Fibroblast of skin of right biceps (primary cell): ENCODE results near the gene KLHDC2.
"Not testable (repeated sequence)": the region's sequence is repeated elsewhere in the genome, so short reads cannot be mapped to it uniquely, and the experiment has no call there.

Experiments used
- DNase-seq: peaks from one replicate; pipeline ENCODE4 v3.0.0-alpha.2; 2013

Gene KLHDC2, protein sequence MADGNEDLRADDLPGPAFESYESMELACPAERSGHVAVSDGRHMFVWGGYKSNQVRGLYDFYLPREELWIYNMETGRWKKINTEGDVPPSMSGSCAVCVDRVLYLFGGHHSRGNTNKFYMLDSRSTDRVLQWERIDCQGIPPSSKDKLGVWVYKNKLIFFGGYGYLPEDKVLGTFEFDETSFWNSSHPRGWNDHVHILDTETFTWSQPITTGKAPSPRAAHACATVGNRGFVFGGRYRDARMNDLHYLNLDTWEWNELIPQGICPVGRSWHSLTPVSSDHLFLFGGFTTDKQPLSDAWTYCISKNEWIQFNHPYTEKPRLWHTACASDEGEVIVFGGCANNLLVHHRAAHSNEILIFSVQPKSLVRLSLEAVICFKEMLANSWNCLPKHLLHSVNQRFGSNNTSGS

DNA sequence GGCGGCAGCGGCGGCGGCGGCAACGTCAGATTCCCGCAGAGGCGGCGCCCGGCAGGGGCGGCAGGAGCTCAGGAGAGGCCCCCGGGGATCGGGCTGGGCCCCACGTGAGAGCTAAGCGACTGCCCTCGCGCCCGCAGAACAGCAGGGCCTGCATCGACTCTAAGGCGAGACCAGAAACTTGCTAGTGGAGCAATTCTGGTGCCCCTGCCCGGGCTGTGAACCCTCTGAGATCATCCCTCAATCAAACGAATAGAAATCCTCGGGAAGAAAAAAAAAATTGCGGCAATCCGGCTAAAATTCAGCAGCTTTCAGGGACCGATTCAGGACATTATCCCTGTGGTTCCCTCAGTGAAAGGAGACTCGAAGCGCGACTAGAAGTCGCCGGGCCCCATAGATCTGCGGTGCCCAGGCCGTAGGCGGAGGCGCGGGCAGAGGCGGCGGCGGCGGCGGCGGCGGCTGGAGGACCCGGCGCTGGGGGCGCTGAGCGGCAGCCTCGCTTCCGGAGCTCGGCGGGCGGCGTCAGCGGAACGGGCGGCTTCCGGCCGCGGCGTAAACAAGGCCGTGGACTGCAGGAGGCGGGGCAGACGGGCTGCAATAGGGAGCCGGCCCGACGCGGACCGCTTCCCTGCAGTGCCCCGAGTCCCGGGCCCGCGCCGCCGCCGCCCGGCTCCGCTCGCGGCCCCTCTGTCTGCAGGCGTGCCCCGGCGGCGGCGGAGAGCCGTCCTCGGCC lies at the start of gene KLHDC2:
KLHDC2 (plus strand) TSS at position 583 of the 730 bp plus-strand sequence. CDS start 316 bp downstream, outside the sequence.
- DNase-seq, result peak; percentile 91

DNA sequence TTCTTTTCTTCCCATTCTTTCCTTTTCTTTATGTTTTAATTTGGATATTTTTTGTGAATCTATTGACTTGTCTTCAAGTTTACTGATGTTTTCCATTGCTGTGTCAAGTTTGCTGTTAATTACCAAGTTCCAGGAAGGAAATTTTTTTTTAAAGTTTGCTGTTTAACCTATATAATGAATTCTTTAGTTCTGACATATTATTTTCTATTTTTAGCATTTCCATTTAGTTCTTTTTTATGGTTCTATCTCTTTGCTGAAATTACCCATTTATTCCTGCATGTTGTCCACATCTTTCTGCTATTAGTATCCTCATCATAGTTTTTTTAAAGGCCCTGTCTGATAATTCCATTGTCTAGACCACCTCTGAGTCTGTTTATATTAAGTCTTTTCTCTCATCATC lies 47.2 kb upstream of the KLHDC2 start:
- no peak for DNase-seq

DNA sequence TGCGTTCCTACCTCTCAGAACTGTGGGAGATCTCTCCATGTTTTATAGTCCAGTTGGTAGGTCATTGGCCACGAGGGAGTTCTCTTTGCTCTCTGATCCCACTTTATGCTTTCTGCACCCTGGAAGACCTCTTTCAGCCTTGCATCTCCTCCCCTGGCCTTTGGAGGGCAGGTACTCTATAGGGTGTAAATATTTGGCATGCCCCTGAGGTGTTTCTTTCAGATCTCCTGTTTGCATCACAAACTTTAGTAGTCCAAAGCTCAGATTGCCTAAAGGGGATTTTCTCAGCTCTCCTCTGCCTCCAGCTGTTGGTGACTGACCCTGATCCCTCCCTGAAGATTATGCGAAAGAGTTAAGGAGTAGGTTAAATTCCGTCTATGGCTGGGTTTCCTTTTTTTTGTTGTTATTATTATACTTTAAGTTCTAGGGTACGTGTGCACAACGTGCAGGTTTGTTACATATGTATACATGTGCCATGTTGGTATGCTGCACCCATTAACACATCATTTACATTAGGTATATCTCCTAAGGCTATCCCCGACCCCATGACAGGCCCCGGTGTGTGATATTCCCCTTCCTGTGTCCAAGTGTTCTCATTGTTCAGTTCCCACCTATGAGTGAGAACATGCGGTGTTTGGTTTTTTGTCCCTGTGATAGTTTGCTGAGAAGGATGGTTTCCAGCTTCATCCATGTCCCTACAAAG lies 46.1 kb upstream of the KLHDC2 start:
- DNase-seq, result not testable (repeated sequence)

GRCh38 chr14:49727171-49727570 lies 40.8 kb upstream of the KLHDC2 start:
- no peak for DNase-seq

GRCh38 chr14:49732896-49733295 lies 35.1 kb upstream of the KLHDC2 start:
- DNase-seq, result no peak

GRCh38 chr14:49733836-49734235 lies 34.1 kb upstream of the KLHDC2 start:
- no peak for DNase-seq

DNA sequence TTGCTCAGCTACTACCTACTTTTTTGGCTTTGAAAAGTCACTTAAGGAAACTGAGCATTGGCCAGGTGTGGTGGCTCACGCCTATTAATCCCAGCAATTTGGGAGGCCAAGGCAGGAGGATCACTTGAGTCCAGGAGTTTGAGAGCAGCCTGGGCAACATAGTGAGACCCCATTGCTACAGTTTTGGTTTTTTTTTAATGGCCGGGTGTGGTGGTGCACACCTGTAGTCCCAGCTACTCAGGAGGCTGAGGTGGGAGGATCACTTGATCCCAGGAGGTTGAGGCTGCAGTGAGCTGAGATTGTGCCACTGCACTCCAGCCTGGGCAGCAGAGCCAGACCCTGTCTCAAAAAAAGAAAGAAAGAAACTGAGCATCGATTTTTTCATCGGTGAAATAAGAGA lies 32.3 kb upstream of the KLHDC2 start:
- DNase-seq, result not testable (repeated sequence)

DNA sequence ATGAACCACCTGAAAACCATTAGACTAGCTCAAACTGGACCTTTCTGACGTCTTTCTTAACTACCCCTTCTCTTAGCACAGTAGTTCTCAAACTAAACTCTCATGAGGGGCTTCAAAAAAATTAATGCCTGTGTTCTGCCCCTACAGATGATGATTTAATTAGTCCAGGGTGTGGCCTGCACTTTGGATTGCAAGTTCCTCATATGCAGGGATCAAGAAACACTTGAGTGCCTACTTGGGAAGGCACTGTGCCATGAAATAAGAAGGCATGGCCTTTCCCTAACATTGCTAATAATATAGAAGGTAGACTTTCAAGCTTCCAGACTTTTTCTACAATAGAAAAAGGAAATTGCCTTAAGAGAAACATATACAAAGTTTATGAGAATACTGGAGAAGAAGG lies 22.8 kb upstream of the KLHDC2 start:
- DNase-seq, result no peak

DNA sequence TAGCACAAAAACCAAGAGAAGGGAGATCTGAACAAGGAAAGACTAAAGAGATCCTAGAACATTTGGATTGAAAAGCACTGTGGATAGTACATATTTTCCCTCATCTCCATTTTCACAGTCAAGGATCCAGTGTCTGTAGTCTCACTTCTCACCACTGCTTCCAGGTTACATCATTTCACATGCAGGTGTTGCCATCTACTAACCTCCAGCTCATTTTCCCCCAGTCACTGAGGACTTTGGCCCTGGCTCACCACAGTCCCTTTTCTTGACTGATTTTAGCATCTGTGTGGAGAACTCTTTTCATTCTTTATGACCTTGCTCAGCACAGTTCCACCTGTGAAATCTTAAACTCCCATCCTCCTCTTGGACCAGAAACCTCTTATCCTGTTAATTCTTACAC lies 21.5 kb upstream of the KLHDC2 start:
- not testable (repeated sequence) for DNase-seq

DNA sequence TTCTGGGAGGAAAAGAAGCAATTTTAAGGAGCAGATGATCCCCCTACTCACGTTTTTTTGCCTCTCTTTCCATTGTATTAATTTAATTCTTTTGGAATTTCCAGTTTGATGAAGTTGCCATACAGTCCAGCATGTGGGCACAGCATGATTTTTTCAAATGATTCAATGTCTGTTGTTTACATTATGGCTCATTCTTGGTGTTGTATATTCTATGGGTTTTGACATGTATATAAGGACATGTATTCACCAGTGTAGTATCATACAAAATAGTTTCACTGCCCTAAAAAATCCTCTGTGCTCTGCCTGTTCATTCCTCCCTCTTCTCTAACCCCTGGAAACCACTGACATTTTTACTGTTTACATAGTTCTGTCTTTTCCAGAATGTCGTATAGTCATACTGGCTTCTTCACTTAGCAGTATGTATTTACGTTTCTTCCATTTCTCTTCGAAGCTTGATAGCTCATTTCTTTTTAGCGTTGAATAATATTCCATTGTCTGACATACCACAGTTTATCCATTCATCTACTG lies 13.3 kb upstream of the KLHDC2 start:
- no peak for DNase-seq

DNA sequence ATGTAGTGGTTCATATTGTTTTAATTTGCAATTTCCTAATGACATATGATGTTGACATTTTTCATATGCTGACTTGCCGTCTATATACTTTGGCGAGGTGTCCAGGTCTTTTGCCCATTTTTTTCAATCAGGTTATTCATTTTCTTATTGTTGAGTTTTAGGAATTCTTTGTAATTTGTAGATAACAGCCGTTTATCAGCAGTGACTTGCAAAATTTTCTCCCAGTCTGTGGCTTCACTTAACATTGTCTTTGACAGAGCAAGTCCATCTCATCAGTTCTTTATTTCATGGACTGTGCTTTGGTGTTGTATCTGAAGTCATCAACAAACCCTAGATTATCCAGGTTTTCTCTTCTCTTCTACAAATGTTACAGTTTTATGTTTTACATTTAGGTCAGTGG lies 12.6 kb upstream of the KLHDC2 start:
- no peak for DNase-seq

GRCh38 chr14:49761839-49762551 lies 6.0 kb upstream of the KLHDC2 start:
- DNase-seq, result no peak

DNA sequence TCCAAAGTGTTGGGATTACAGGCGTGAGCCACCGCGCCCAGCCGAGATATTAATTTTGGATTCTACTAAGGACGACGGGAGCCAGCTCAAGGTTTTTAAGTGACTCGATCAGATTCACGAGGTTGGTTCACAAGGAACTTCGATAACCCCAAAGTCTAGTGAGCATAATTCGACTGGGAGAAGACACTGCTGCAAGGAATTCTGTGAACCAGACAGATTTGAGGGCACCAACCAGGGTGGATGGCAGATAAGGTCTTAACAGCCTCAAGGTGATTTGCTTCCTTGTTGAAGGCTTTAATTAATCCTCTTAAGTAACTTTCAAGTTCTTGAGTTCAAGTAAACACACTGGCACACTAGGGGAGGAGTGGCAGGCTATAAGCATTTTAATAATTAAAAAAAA lies 1.1 kb upstream of the KLHDC2 start:
- no peak for DNase-seq

- DNase-seq, result no peak
These were observed 733 bp upstream of the KLHDC2 start for GRCh38 chr14:49767270-49767570.

DNA sequence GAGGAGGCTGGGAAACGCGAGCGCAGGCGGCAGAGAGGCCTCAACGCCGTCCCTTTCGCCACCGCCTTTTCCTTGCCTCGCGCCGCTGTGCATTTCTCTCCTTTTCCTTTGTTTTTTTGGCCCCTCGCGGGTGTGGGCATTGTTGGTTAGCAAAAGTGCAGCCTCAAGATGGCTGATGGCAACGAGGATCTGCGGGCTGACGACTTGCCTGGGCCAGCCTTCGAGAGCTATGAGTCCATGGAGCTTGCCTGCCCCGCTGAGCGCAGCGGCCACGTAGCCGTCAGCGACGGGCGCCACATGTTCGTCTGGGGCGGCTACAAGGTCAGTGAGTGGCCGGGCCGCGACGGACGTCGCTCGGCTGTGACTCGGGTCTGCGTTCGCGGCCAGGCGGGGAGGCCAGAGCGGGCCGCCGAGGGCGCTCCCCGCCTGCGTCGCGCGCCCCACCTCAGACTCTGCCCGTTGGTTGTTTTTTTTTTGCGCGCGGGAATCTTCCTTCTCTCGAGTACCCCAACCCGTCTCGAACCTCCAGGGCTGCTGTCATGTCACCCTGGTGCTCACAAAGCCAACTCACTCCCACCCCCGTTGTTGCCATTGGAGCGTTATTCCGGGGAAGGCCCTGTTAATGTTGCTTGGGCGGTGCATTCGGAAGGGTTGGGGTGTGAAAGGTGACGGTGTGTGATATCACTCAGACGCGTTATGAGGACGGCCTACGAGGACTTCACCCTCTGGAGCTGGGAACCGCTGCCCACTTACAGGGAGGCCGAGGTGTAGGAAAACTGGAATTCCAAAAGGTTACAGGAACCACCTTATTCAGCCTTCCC lies 558 bp downstream of the KLHDC2 start:
- DNase-seq, result peak; percentile 67

GRCh38 chr14:49769171-49769570 lies 1.2 kb downstream of the KLHDC2 start:
- peak; percentile 57 for DNase-seq

DNA sequence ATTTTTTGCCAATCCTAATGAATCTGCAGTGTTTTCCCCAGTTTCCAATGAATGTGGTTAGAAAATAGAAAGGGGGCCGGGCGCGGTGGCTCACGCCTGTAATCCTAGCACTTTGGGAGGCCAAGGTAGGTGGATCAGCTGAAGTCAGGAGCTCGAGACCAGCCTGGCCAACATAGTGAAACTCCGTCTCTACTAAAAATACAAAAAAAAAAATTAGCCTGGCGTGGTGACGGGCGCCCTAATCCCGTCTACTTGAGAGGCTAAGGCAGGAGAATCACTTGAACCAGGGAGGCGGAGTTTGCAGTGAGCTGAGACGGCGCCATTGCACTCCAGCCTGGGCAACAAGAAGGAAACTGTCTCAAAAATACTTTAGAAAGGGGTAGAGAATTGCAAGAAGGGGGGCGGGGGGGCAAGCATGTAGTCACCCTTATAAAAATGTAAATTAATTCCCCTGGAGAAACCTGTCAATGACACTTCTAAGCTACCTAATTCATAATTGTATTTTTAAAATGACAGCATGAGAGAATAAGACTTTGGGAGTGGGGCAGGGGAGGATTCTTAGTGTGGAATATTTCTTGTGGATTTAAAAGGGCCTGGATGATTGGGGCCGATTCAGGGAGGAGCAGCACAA lies 1.7 kb downstream of the KLHDC2 start:
- no peak for DNase-seq

DNA sequence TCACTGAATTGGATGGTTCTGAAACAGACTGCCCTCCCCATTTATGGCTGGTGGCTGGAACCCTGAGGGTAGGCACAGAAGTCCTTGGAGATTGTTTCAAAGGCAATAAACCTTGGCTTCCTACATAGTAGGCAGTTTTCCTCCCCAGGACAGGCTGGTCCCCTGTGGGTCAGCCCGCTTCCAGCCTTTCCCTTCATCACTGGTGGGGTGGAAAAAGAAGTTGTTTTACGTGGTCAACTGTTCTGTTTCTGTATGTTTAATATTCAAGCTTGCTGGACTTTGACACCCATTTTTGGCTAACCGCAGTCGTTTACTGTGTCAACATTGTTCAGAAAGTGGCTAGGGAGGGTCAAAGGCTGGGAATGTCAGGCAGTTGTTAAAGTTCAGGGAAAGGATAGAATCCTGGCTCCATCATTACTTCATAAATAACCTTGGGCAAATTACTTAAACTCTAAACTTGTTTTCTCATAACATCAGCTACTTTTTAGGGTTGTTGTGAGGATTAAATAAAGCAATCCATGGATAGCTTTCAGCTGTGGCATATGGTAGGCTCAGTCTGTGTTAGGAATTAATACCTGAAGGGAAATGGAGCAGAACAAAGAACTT lies 2.4 kb downstream of the KLHDC2 start:
- no peak for DNase-seq

DNA sequence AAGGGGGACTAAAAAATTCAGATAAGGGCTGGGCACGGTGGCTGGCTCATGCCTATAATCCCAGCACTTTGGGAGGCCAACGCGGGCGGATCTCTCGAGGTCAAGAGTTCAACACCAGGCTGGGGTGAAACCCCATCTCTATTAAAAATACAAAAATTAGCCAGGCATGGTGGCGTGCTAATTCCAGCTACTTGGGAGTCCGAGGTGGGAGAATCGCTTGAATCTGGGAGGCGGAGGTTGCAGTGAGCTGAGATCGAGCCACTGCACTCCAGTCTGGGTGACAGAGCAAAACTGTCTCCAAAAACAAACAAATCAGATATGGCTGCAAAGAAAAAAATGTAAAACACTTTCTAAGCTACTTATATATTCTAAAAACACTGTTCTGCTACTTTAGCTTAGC lies 3.7 kb downstream of the KLHDC2 start:
- not testable (repeated sequence) for DNase-seq

DNA sequence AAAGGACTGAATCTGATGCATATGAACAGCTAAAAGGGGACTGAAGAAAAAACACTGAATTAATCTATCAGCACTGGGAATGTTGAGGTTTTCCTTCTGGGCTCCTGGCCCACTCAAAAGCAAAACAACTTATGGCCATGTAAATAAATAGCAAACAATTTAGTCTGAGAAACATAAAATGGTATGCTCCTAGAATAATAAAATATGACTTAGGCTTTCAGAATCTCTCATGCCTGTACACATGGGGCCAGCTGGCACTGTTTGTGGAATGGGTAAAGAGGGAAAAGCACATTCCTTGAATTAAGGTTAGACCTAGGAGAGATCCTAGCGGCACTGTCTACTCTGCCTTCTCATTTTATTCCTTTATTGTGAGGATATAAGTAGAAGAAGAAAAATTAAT lies 6.2 kb downstream of the KLHDC2 start:
- no peak for DNase-seq

GRCh38 chr14:49778421-49778820 lies 10.5 kb downstream of the KLHDC2 start:
- no peak for DNase-seq
